B cell (primary cell): ENCODE measurements around the gene AHDC1.

Source experiments
- CTCF ChIP-seq: fragments of 200-600 bp; IDR thresholded peaks from one replicate; pipeline ENCODE4 v1.8.0; 2022; ENCODE audit warnings: antibody characterized with exemption, mild to moderate bottlenecking
- EZH2 ChIP-seq: IDR thresholded peaks from 2 replicates; pipeline ENCODE4 v1.6.1; 2012; ENCODE audit warnings: borderline replicate concordance, low read depth, mild to moderate bottlenecking, moderate library complexity, low read length; ENCODE audit not compliant: insufficient read depth, poor library complexity, severe bottlenecking

GRCh38 chr1:27559466-27560030 lies 44.4 kb downstream of the AHDC1 start:
- TF ChIP-seq CTCF (no peak), EZH2 (no peak)
